DMS 273 (cell line): Measurements from ENCODE around the gene C20orf204.
"Not testable (repeated sequence)": the region's sequence is repeated elsewhere in the genome, so short reads cannot be mapped to it uniquely, and the experiment has no call there.

Source experiments
- DNase-seq: peaks from one replicate; lab custom pipeline; 2025; ENCODE audit not compliant: unreplicated experiment; lab: John Stamatoyannopoulos, UW

C20orf204 gene, protein sequence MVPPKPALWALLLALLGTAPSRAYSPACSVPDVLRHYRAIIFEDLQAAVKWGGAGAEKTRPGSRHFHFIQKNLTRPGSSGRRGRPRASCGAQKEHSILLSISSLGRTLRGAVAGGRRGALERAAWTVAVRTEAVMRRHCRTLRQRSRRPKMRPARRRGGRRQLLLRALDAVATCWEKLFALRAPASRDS

DNA sequence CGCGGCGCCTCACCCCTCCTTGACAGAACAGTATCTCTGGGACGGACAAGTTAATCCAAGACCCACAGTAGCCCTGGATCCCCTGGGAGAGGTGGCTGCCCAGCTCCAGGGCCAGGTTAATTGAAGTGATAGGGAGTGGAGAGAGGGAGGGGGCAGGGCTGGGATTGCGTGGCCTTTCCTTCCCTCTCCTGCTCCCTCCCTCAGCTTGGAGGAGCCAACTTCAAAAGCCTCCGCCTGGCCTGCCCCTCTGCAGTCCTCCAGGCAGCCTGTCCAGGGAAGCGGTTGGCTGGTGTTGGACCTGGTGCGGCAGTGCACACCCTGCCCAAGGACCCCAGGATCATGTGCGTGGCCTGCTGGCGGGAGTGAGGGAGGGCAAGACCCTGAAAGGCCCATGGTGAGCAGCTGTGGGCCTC, at the start of gene C20orf204:
C20orf204 (plus strand) TSS at position 250 of the 413 bp plus-strand sequence; CDS start at position 392, 142 bp downstream.
- DNase-seq, result no peak

- DNase-seq, result peak; percentile 86
Observed at GRCh38 chr20:64000906-64001305, 35.1 kb upstream of the C20orf204 start.

- peak; percentile 97 for DNase-seq
Observed at GRCh38 chr20:64001607-64002011, 34.4 kb upstream of the C20orf204 start.

DNA sequence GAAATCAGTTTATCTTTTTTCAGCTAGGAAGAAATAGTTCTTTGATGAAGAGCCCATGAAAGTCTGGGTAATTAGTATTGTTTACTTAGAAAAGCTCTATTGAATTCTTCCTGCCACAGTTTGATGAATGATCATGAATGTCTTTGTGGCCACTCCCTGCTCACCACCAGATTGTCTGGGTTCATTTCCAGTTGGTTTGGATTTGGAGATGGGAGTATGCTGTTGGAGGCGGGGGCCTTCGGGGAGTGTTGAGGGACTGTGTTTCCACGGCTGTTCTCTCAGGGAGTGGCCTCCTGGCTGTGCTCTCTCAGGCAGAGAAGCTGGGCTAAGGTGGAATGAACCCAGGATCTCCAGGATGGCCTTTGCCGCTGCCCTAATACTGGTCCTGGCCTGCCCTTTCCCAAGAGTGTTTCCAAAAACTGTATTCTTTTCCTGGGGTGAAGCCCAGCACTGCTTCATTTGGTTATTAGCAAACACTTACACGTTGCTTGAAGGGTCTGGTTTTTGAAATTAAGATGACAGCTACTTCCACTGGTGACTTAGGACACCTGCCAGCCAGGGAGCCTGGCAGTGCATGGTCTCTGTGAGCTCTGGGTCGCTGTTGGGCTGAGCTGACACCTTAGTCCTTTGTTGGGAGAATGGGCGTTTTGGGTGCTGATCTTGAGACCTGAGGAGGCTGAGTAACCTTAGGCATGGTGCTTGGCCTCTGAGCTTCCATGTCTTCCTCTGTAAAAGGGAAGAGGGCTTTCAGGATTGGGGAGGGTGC, 31.8 kb upstream of the C20orf204 start:
- DNase-seq, result no peak

DNA sequence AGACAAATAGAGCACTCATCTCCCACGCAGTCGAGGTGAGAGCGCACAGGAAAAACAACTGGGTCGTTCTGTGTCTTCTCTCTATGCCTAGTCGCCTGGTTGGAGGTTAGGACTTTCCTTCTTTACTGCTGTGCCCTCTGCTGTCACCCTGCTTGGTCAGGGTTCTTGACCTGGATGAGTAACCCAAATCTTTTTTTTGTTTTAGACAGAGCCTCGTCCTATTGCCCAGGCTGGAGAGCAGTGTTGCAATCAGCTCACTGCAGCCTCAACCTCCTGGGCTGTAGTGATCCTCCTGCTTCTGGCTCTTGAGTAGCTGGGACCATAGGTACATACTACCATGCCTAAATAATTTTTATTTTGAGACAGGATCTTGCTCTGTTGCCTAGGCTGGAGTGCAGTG, 30.6 kb upstream of the C20orf204 start:
- no peak for DNase-seq

- no peak for DNase-seq
Observed at GRCh38 chr20:64006490-64006889, 29.5 kb upstream of the C20orf204 start.

DNA sequence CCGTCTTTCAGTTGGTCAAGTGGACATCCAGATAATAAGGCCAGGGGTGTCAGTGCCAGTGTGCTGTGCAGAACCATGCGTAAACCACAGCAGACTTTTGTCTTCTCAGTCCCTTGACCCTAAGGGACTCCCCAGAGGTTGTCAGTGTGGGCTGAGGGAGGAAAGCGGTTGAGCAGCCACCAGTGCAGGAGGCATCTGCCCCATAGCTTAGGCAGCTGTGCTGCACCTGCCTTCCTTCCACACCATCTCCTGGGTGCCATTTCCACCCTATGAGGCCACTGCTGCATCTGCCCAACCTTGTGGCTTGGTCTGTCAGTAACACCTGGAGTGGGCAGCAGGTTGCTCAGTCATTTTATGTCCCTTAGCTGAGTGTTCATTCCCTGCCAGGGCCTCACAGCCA, 29.1 kb upstream of the C20orf204 start:
- DNase-seq, result no peak

DNA sequence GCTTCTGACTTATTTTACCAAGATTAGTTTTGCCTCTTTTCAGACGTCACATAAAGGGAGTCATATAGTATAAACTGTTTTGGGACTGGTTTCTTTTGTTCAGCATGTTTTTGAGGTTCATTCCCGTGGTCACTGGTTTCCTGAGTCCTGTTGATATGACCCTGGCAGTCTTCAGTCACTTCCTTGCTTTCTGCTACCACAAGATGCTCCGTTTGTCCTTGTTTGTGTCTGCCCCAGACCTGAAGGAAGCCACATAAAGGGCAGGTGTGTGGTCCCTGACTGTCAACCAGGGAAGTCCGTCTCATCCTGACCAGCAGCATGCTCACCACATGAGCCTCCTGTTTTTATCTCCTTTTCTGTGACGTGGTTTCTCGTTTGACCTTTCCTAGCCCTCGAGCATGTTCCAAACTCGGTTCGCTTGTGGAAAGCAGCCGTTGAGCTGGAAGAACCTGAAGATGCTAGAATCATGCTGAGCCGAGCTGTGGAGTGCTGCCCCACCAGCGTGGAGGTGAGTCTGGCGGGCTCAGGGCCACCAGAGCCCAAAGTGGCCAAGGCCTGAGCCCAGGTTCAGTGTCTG, 26.1 kb upstream of the C20orf204 start:
- no peak for DNase-seq

DNA sequence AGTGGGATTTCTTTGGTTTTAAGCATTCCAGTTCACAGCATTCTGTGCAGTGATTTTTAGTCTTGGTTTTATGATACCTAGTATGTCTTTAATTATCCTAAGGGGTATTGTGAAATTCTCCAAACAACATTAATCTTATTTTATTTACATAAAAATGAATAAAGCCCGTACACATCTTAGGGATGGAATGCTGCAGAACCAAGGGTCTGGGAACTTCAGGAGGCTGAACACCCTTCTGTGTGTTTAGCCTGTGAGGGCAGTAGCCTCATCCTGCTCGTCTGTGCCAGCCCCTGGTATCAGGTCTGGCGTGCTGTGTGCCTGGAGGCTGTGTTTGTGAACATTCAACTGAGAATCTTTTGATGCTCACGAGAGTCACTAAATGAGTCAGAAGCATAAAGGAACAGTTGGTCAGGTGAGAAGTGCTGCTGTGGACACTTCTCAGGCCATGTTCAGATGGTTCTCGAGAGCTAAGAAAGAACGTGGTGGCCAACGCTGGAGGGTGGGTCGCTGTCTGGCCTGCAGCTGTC, 25.2 kb upstream of the C20orf204 start:
- no peak for DNase-seq

GRCh38 chr20:64011366-64011779, 24.6 kb upstream of the C20orf204 start:
- DNase-seq, result no peak

- not testable (repeated sequence) for DNase-seq
Observed at GRCh38 chr20:64012385-64013154, 23.4 kb upstream of the C20orf204 start.

GRCh38 chr20:64015635-64016034, 20.3 kb upstream of the C20orf204 start:
- no peak for DNase-seq

DNA sequence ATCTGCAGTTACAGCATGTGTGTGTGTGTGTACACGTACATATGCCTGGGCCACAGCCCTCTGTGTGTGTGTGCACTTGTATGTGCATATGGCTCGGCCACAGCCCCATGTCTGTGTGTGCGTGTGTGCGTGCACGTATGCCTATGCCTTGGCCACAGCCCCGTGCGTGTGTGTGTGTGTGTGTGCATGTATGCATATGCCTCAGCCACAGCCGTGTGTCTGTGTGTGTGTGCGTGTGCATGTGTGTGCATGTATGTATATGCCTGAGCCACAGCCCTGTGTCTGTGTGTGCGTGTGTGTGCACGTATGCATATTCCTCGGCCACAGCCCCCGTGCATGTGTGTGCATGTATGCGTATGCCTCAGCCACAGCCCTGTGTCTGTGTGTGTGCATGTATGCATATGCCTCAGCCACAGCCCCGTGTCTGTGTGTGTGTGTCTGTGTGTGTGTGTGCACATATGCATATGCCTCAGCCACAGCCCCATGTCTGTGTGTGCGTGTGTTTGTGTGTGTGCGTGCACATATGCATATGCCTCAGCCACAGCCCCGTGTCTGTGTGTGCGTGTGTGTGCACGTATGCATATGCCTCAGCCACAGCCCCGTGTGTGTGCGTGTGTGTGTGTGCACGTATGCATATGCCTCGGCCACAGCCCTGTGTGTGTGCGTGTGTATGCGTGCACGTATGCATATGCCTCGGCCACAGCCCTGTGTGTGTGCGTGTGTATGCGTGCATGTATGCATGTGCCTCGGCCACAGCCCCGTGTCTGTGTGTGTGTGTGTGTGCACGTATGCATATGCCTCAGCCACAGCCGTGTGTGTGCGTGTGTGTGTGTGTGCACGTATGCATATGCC, 14.6 kb upstream of the C20orf204 start:
- no peak for DNase-seq

DNA sequence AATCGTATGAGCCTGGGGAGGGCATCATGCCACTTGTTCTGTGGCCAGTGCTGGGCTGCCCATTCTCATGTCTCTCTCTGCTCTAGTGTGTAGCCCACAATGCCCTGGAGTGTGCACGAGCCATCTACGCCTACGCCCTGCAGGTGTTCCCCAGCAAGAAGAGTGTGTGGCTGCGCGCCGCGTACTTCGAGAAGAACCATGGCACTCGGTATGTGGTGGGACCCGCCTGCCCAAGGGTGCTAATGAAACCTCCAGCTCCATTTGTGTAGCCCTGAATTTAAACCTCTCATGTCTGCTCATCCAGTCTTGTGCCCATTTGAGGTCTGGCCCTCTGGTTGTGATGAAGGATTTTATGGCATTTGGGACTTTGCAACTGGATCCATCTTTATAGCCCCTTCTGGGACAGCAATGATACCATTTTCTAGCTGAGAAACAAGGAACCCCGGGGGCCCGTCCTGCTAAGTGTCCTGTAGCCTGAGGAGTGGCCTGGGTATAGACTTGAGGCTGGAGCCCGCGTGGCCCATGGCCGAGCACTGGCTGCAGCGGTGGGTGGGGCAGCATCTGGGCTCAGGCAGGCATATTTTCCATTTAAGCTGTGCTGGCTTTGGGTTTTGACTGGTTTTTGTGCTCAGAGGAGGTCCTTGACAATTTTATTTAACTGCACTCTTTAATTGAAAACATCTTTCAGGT, 13.2 kb upstream of the C20orf204 start:
- no peak for DNase-seq

GRCh38 chr20:64023361-64024140, 12.4 kb upstream of the C20orf204 start:
- DNase-seq, result no peak

- no peak for DNase-seq
Observed at GRCh38 chr20:64024141-64024990, 11.6 kb upstream of the C20orf204 start.

DNA sequence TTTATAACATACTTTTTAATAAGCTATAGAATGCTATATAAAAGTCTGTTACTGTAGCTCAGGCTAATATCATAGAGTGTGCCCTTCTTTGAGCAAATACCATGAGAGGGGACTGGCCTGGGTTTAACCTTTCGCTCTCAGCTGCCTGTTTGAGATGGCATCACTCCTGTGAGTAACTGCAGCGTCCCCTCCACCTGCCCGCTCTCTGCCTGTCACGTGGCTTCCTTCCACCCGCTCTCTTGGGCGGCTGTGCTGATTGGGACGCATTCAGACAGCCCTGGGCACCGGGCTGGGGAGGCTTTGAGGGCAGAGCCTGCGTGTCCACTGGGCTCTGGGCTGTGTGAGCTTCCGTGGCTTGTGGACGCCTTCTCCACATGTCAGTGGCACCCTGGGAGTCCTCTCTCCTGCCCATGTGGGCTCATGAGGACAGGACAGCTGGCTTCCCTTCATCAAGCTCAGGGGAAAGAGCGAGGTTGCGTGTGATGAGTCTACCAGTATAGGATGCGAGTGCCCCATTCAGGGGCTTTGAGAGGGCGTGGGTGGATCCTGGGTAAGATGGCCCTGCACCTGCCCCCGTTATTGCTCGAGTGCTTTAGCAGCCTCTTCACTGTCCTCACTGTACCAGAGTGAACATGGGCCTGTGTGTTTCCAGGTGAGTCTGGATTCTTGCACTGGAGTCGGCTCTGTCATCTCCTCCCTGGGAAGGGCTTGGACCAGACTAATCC, 10.7 kb upstream of the C20orf204 start:
- DNase-seq, result no peak
